Parathyroid adenoma (tissue), 2 donors: Measurements from ENCODE around the gene FUNDC2.

ENCODE experiments used
- H2AFZ ChIP-seq: fragments of 300-600 bp; sonication (generic); one replicate; pipeline ENCODE4 v1.7.0; 2017; ENCODE audit warnings: antibody characterized with exemption, mild to moderate bottlenecking
- H3K27ac ChIP-seq: fragments of 300-600 bp; sonication (generic); one replicate; pipeline ENCODE4 v1.7.0; 2017
- H3K27me3 ChIP-seq: fragments of 300-600 bp; sonication (generic); one replicate; pipeline ENCODE4 v1.7.0; 2017; ENCODE audit warnings: low read length; ENCODE audit not compliant: control insufficient read depth, insufficient read depth
- H3K36me3 ChIP-seq: fragments of 300-600 bp; sonication (generic); one replicate; pipeline ENCODE4 v1.7.0; 2017; ENCODE audit warnings: low read length; ENCODE audit not compliant: control insufficient read depth, insufficient read depth
- H3K4me1 ChIP-seq: fragments of 300-600 bp; sonication (generic); one replicate; pipeline ENCODE4 v1.7.0; 2017; ENCODE audit warnings: control low read depth
- H3K4me2 ChIP-seq: fragments of 300-600 bp; sonication (generic); one replicate; pipeline ENCODE4 v1.7.0; 2017; ENCODE audit warnings: low read length
- H3K4me3 ChIP-seq: fragments of 300-600 bp; sonication (generic); one replicate; pipeline ENCODE4 v1.7.0; 2017; ENCODE audit warnings: low read depth, low read length
- H3K79me2 ChIP-seq: fragments of 300-600 bp; sonication (generic); one replicate; pipeline ENCODE4 v1.7.0; 2017; ENCODE audit warnings: control low read depth
- H3K9ac ChIP-seq: fragments of 300-600 bp; sonication (generic); one replicate; pipeline ENCODE4 v1.7.0; 2017; ENCODE audit warnings: mild to moderate bottlenecking
- H3K9me3 ChIP-seq: fragments of 300-600 bp; sonication (generic); one replicate; pipeline ENCODE4 v1.7.0; 2017; ENCODE audit warnings: low read length; ENCODE audit not compliant: control insufficient read depth
- CTCF ChIP-seq: fragments of 300-600 bp; sonication (generic); IDR thresholded peaks from one replicate; pipeline ENCODE4 v1.7.0; 2017; ENCODE audit warnings: antibody characterized with exemption, mild to moderate bottlenecking
- donor health status: primary hyperparathyroidism.

The FUNDC2 gene

GRCh38 chrX:154986826-154987575, 39.6 kb upstream of the FUNDC2 start:
- H3K9ac ChIP-seq: no peak overlapping the region
- no peak for TF ChIP-seq CTCF
- no peak overlapping the region for H3K27ac ChIP-seq
- no peak overlapping the region for H3K4me2 ChIP-seq
- H3K4me1 ChIP-seq: no peaks in the 10 kb centered on the region
- no peaks in the 10 kb centered on the region for H3K27me3 ChIP-seq
- H3K79me2 ChIP-seq: no peaks in the 10 kb centered on the region
- H3K36me3 ChIP-seq: no peaks in the 10 kb centered on the region
- no peak overlapping the region for H2AFZ ChIP-seq
- H3K9me3 ChIP-seq: no peaks in the 10 kb centered on the region
- no peak overlapping the region for H3K4me3 ChIP-seq

- Histone ChIP-seq H3K4me1 (no peaks in the 10 kb centered on the region), H3K4me2 (no peak overlapping the region), H3K79me2 (no peaks in the 10 kb centered on the region), H3K36me3 (no peaks in the 10 kb centered on the region), H3K27me3 (no peaks in the 10 kb centered on the region), H3K9me3 (no peaks in the 10 kb centered on the region), H3K27ac (no peak overlapping the region), H3K9ac (no peak overlapping the region), H2AFZ (no peak overlapping the region), H3K4me3 (no peak overlapping the region)
- no peak for TF ChIP-seq CTCF
Observed at GRCh38 chrX:154987940-154988339, 38.7 kb upstream of the FUNDC2 start.

- H3K4me1 ChIP-seq: no peaks in the 10 kb centered on the region
- H3K27me3 ChIP-seq: no peaks in the 10 kb centered on the region
- H3K4me3 ChIP-seq: no peak overlapping the region
- no peak for TF ChIP-seq CTCF
- H3K79me2 ChIP-seq: no peaks in the 10 kb centered on the region
- no peaks in the 10 kb centered on the region for H3K9me3 ChIP-seq
- no peak overlapping the region for H3K9ac ChIP-seq
- no peak overlapping the region for H3K4me2 ChIP-seq
- no peak overlapping the region for H2AFZ ChIP-seq
- H3K36me3 ChIP-seq: no peaks in the 10 kb centered on the region
- no peak overlapping the region for H3K27ac ChIP-seq
Observed at GRCh38 chrX:154988719-154989118, 37.9 kb upstream of the FUNDC2 start.

- Histone ChIP-seq H3K4me1 (no peaks in the 10 kb centered on the region), H3K4me2 (no peak overlapping the region), H3K27ac (no peak overlapping the region), H3K79me2 (no peaks in the 10 kb centered on the region), H3K9me3 (no peaks in the 10 kb centered on the region), H3K4me3 (no peak overlapping the region), H3K27me3 (no peaks in the 10 kb centered on the region), H2AFZ (no peak overlapping the region), H3K36me3 (no peaks in the 10 kb centered on the region), H3K9ac (no peak overlapping the region)
- TF ChIP-seq CTCF: no peak
Observed at GRCh38 chrX:154990496-154990895, 36.1 kb upstream of the FUNDC2 start.

- Histone ChIP-seq H3K27me3 (no peaks in the 10 kb centered on the region), H3K4me1 (no peaks in the 10 kb centered on the region), H3K4me3 (no peak overlapping the region), H3K4me2 (no peak overlapping the region), H3K27ac (no peak overlapping the region), H3K9ac (no peak overlapping the region), H2AFZ (no peak overlapping the region), H3K79me2 (no peaks in the 10 kb centered on the region), H3K9me3 (no peaks in the 10 kb centered on the region), H3K36me3 (no peaks in the 10 kb centered on the region)
- no peak for TF ChIP-seq CTCF
Observed at GRCh38 chrX:154991039-154991438, 35.6 kb upstream of the FUNDC2 start.
